PC-9 (cell line): ENCODE measurements around the gene RAB20. TPM values are rescaled to one million over a fixed set of nuclear protein-coding genes. Genes with fewer than 3 reads are reported as not detected.
A peak's percentile ranks its signal among the peaks of the same experiment; 100 is the strongest.

Experiments used
- BruUV-seq: library from RNA; stranded (reverse); fragments of 400-500 nt; replicated peaks from 2 replicates; lab custom pipeline; 2021; lab: Mats Ljungman, UMichigan
- CTCF ChIA-PET: fragments of 300-600 bp; sonication (Branson Sonifier 250); formaldehyde crosslinking; loops from one replicate; lab custom pipeline; 2022; ENCODE audit warnings: antibody characterized with exemption; lab: Charles Lee
- POLR2A ChIA-PET: fragments of 300-600 bp; sonication (Branson Sonifier 250); formaldehyde crosslinking; loops from one replicate; lab custom pipeline; 2022; ENCODE audit warnings: antibody characterized with exemption; ENCODE audit not compliant: unreplicated experiment; lab: Charles Lee
- DNase-seq, 2 experiments: peaks; one replicate each; pipeline versions ENCODE4 v3.0.0 to v3.0.0-alpha.2; 2015 to 2022; ENCODE audit warnings: mixed read lengths in 1 of 2
- H2AFZ ChIP-seq: fragments of 200-600 bp; sonication (generic); 2 replicates; pipeline ENCODE4 v1.8.1; 2017; ENCODE audit warnings: antibody characterized with exemption
- H3F3A ChIP-seq: fragments of 200-600 bp; sonication (generic); 2 replicates; pipeline ENCODE4 v1.8.1; 2017; ENCODE audit warnings: antibody characterized with exemption, mild to moderate bottlenecking, low read depth; ENCODE audit not compliant: insufficient read depth
- H3K27ac ChIP-seq: fragments of 200-600 bp; sonication (generic); 2 replicates; pipeline ENCODE4 v1.6.1; 2016; ENCODE audit warnings: mixed run types
- H3K27me3 ChIP-seq: fragments of 200-600 bp; sonication (generic); 2 replicates; pipeline ENCODE4 v1.6.1; 2016; ENCODE audit warnings: low read depth, mixed run types; ENCODE audit not compliant: insufficient read depth
- H3K36me3 ChIP-seq: fragments of 200-600 bp; sonication (generic); 2 replicates; pipeline ENCODE4 v1.6.1; 2016; ENCODE audit warnings: low read depth, mixed run types
- H3K4me1 ChIP-seq: fragments of 200-600 bp; sonication (generic); replicated peaks from 2 replicates; pipeline ENCODE4 v1.6.1; 2016; ENCODE audit warnings: mixed run types; ENCODE audit not compliant: insufficient read depth
- H3K4me2 ChIP-seq: fragments of 200-600 bp; sonication (generic); 2 replicates; pipeline ENCODE4 v1.6.1; 2017; ENCODE audit warnings: mixed run types
- H3K4me3 ChIP-seq: fragments of 200-600 bp; sonication (generic); 2 replicates; pipeline ENCODE4 v1.6.1; 2016; ENCODE audit warnings: mixed run types
- H3K79me2 ChIP-seq: fragments of 200-600 bp; sonication (generic); 2 replicates; pipeline ENCODE4 v1.6.1; 2017; ENCODE audit warnings: low read depth, mixed run types
- H3K9me2 ChIP-seq: fragments of 200-600 bp; sonication (generic); 2 replicates; pipeline ENCODE4 v1.8.1; 2017; ENCODE audit warnings: mild to moderate bottlenecking; ENCODE audit not compliant: insufficient read depth
- H3K9me3 ChIP-seq: fragments of 200-600 bp; sonication (generic); 2 replicates; pipeline ENCODE4 v1.8.1; 2016; ENCODE audit warnings: low read depth; ENCODE audit not compliant: insufficient read depth
- H4K20me1 ChIP-seq: fragments of 200-600 bp; sonication (generic); 2 replicates; pipeline ENCODE4 v1.8.1; 2017; ENCODE audit not compliant: insufficient read depth
- CTCF ChIP-seq: fragments of 200-600 bp; sonication (generic); conservative IDR thresholded peaks from 2 replicates; pipeline ENCODE4 v1.6.1; 2017; ENCODE audit warnings: mixed run types, antibody characterized with exemption, mild to moderate bottlenecking, moderate library complexity
- EZH2 ChIP-seq: fragments of 200-600 bp; sonication (generic); IDR thresholded peaks from 2 replicates; pipeline ENCODE4 v1.8.0; 2017; ENCODE audit warnings: antibody characterized with exemption, low read depth
- intact Hi-C: fragments of 100-400 bp; cut with micrococcal nuclease; formaldehyde crosslinking; loops from one replicate; pipeline ENCODE4 v1.10.0; 2022; ENCODE audit not compliant: unreplicated experiment
- total RNA-seq: library from RNA; stranded (reverse); gene quantifications from 2 replicates; pipeline ENCODE4 v1.2.3, GENCODE V29; 2021

Gene RAB20
- total RNA-seq, 1 experiment from 2014 or later = 31.9 TPM

DNA sequence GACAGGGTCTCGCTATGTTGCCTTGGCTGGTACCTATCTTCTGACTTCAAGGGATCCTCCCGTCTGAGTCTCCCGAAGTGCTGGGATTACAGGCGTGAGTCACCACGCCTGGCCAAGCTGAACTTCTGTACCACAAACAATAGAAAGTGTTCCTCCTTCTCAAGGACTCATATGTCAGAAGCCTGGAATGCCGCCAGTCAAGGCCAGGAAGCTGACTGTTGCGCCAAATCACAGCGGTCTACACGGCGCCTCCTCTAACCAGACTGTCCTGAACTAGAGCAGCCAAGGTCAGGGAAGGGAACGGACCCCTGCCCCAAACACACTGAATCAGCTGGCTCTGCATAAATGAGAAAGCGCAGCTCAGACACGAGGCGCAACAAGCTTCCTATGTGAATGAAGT is 14.6 kb downstream of the RAB20 start:
- intact Hi-C loops = loop anchor here (1.0 kb wide), 2 partner anchors 9 to 20 kb away; no protein-coding TSS in a partner anchor
- H3K79me2 ChIP-seq = peaks cover 95% of the 10 kb centered on the region

GRCh38 chr13:110546378-110546777 is 15.1 kb downstream of the RAB20 start:
- intact Hi-C loops = no loop called here
- ChIA-PET POLR2A (interaction anchor here (0.5 kb wide), 1 partner anchor 22 kb away, joined by 3 read pairs; no protein-coding TSS in a partner anchor), CTCF (interaction anchor here (1.3 kb wide), 1 partner anchor 19 kb away, joined by 5 read pairs; no protein-coding TSS in a partner anchor)
- Histone ChIP-seq H3K79me2 (peaks cover 94% of the 10 kb centered on the region), H3K4me1 (peaks cover 31% of the 10 kb centered on the region), H3K27me3 (no peaks in the 10 kb centered on the region), H3K36me3 (0 out of 2 replicates have a peak, but pooled peaks cover 4% of the 10 kb centered on the region), H3F3A (peaks cover 22% of the 10 kb centered on the region), H3K4me3 (no peak overlapping the region), H3K9me2 (no peaks in the 10 kb centered on the region), H4K20me1 (0 out of 2 replicates have a peak, but pooled peaks cover 3% of the 10 kb centered on the region), H2AFZ (no peak overlapping the region), H3K9me3 (no peaks in the 10 kb centered on the region; the same call in 1 of the 2 replicates), H3K27ac (peak overlapping the region; percentile 38; the same call in 1 of the 2 replicates), H3K4me2 (no peak overlapping the region; the same call in 1 of the 2 replicates)
- no TSS peak for BruUV-seq
- TF ChIP-seq EZH2 = no peak
- TF ChIP-seq CTCF = no peak
- no peak for DNase-seq

More for the DNA sequence above, 14.6 kb downstream of the RAB20 start:
- H3F3A ChIP-seq = peaks cover 22% of the 10 kb centered on the region
- H2AFZ ChIP-seq = no peak overlapping the region
- BruUV-seq = no TSS peak
- TF ChIP-seq CTCF (no peak), EZH2 (no peak)
- peak overlapping the region; percentile 38 for H3K27ac ChIP-seq
- H3K4me1 ChIP-seq = peaks cover 31% of the 10 kb centered on the region
- H4K20me1 ChIP-seq = 0 out of 2 replicates have a peak, but pooled peaks cover 8% of the 10 kb centered on the region
- H3K9me3 ChIP-seq = no peaks in the 10 kb centered on the region; the same call in 1 of the 2 replicates
- H3K36me3 ChIP-seq = 0 out of 2 replicates have a peak, but pooled peaks cover 4% of the 10 kb centered on the region
- H3K27me3 ChIP-seq = no peaks in the 10 kb centered on the region
- no peaks in the 10 kb centered on the region for H3K9me2 ChIP-seq
- CTCF ChIA-PET = interaction anchor here (0.8 to 1.3 kb wide), 2 partner anchors 19 to 91 kb away, joined by 3 to 5 read pairs; no protein-coding TSS in a partner anchor
- no peak overlapping the region for H3K4me3 ChIP-seq
- POLR2A ChIA-PET = interaction anchor here (0.7 to 0.9 kb wide), 4 partner anchors 12 to 288 kb away, joined by 3 to 5 read pairs (median 4); no protein-coding TSS in a partner anchor
- peak; percentile 90 to 97 for DNase-seq
- H3K4me2 ChIP-seq = peak overlapping the region; percentile 61

DNA sequence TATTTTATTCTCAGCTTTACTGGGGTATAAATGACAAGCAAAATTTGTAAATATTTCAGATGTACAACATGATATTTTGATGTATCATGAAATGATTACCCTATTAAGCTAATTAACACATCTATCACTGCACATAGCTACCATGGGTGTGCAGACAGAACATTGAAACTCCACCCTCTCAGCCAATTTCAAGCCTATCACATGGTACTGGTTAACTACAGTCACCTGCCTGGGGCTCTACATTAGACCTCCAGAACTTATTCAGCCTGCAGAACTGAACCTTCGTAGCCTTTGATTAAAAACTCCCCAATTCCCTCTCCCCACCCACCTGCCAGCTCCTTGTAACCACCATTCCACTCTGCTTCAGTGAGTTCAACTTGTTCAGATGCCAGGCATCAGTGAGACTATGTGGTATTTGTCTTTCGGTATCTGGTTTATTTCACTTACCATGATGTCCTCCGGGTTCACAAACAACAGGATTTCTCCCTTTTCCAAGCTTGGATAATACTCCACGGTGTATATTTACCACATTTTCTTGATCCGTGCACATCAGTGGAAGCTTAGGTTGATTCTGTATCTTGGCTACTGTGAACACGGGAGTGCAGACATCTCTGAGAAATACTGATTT is 19.2 kb downstream of the RAB20 start:
- CTCF ChIA-PET = no interaction called here
- Histone ChIP-seq H3K79me2 (peaks cover 85% of the 10 kb centered on the region), H3K36me3 (0 out of 2 replicates have a peak, but pooled peaks cover 4% of the 10 kb centered on the region), H2AFZ (no peak overlapping the region), H3K27me3 (no peaks in the 10 kb centered on the region), H3K4me1 (peaks cover 13% of the 10 kb centered on the region), H3K9me2 (no peaks in the 10 kb centered on the region), H3K9me3 (no peaks in the 10 kb centered on the region; the same call in 1 of the 2 replicates), H3F3A (peaks cover 16% of the 10 kb centered on the region; the same call in 1 of the 2 replicates), H3K4me3 (no peak overlapping the region), H3K27ac (no peak overlapping the region), H4K20me1 (no peaks in the 10 kb centered on the region), H3K4me2 (no peak overlapping the region)
- BruUV-seq = no TSS peak
- no peak for TF ChIP-seq CTCF
- TF ChIP-seq EZH2 = no peak
- DNase-seq = no peak
- POLR2A ChIA-PET = no interaction called here
- intact Hi-C loops = no loop called here
